Breast epithelium (tissue), 3 donors: ENCODE measurements around the gene TMEM45B.

Experiments
- POLR2AphosphoS5 ChIP-seq, 3 donors: sonication (generic); formaldehyde crosslinking; IDR thresholded peaks; one replicate each; pipeline ENCODE4 v1.6.1; 2017; ENCODE audit warnings: antibody characterized with exemption in 3 of 3
- TF ChIP-seq, protein P1 (sequence below), 3 donors: fragments of 450-650 bp; IDR thresholded peaks; one replicate each; pipeline ENCODE4 v1.5.1; 2016 to 2017; ENCODE audit warnings: antibody characterized with exemption in 3 of 3, mild to moderate bottlenecking in 3 of 3, moderate library complexity in 3 of 3

DNA sequence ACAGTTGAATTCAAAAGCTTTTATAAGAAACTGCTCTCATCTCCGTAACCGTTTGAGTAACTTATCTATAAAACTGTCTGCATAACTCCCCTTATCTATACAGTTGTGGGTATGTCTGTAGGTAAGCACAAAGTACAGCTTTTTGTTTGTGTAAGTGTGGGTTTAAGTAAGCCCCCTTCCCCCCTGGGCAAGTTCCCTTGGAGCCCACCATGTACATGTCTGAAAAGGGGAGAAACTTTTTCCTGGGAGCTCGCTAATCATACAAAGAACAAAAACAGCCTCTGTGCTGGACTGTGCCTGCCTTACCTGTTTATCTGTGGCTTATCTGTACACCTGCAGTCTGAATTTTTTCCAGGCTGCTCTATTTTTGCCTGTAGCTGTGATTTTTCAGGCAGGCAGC lies 36.3 kb upstream of the TMEM45B start:
- no peak for TF ChIP-seq POLR2AphosphoS5 (IDR thresholded peaks at IDR 0.05)
- TF ChIP-seq, protein P1, sequence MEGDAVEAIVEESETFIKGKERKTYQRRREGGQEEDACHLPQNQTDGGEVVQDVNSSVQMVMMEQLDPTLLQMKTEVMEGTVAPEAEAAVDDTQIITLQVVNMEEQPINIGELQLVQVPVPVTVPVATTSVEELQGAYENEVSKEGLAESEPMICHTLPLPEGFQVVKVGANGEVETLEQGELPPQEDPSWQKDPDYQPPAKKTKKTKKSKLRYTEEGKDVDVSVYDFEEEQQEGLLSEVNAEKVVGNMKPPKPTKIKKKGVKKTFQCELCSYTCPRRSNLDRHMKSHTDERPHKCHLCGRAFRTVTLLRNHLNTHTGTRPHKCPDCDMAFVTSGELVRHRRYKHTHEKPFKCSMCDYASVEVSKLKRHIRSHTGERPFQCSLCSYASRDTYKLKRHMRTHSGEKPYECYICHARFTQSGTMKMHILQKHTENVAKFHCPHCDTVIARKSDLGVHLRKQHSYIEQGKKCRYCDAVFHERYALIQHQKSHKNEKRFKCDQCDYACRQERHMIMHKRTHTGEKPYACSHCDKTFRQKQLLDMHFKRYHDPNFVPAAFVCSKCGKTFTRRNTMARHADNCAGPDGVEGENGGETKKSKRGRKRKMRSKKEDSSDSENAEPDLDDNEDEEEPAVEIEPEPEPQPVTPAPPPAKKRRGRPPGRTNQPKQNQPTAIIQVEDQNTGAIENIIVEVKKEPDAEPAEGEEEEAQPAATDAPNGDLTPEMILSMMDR (IDR thresholded peaks at IDR 0.05): no peak
